GM18498 (cell line): ENCODE results near the gene CA7.

Source experiments
- ATAC-seq: cut with Tn5 transposase; IDR thresholded peaks from one replicate; pipeline ENCODE4 v1.9.1; 2021; ENCODE audit warnings: mild to moderate bottlenecking, moderate library complexity; ENCODE audit not compliant: unreplicated experiment

The CA7 gene

DNA sequence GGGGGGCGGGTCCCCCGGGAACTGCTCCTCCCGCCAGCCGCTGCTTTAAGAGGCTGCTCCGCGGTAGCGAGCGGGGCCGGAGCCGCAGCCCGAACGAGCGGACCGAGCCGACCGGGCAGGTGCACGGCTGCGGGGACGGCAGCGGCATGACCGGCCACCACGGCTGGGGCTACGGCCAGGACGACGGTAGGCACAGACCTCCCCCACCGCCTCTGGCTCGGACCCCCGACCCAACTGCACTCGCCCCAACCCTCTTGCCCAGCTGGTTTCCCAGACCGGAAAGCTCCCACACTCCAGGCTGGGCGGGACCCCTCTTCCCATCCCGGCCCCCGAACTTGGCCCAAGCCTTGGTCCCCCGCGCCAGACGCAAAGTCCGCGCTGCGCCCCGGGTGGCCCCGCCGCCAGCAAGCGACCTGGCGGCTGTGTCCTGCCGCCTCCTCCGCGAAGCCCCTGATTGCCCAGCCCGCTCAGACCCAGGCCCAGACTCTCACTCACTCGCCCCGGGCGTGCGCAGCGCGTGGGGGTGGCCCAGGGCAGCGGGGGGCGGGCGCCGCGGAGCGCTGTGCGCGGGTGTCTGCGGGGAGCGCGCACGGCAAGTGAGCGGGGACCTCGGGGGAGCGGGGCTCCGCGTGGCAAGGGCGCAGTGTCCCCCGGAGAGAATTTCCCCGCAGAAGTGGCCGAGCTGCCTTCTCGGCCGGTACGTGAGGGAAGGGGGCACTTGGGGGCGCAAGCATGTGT is at the start of gene CA7:
CA7 (plus strand) TSS at position 73 of the 738 bp plus-strand sequence; CDS start at position 147, 74 bp downstream.
- ATAC-seq: no peak

GRCh38 chr16:66798161-66798560 is 46.1 kb upstream of the CA7 start:
- ATAC-seq: no peak

DNA sequence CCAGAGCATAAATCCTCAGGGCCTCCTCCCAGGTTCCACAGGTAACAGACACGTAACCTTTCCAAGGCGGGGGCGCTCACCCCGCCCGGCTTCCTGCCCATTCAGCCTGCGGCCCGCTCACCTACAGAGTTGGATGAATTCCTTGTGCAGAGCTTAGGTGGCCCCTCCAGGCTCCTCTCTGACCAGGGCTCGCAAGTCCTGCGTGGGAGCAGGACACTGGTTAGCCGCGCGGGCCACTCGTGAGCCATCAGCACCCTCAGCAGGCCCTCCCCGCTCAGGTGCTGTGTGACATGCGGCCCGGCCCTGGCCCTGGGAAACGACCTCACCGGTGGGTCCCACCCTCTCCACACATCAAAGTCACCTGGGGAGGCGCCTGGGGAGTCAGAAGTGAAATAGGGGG is 43.4 kb upstream of the CA7 start:
- ATAC-seq: no peak

DNA sequence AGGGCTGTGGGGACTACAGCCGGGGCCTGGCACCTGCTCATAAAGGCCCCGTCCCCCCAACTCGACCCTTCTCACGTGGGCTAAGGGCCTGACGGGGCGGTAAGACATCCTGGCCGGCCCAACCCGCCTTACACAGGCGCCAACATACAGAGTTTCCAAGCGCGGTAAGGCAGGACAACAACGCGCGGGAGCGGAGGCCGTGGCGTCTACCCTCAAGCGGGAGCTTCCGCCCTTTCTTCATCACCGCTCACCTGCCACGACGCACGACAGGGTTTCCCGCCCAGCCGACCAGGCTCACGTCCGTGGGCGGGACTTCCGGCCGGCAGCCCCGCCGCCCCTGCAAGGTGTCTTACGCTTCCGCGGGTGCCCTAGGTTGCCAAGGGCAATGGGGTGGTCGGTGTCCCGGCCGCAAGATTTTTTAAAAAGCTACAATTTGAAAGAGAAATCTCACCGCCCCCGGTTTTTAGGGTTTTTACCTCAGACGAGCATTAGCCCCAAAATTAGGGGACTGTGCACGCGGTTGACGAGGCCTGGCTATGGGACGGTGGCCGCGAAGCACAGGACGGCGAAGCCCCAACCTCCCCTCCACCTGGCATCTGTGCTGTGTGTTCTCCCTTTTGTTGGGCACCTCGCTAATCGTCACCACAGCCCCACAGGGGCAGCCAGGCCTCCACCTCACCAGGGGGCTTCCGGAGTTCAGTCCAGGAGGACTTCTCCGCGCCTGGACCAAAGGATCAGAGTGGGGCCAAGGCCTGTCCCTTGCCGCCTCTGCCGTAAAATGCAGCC is 42.7 kb upstream of the CA7 start, which contains the start of gene TERB1:
TERB1 (minus strand) TSS at position 265 of the 786 bp plus-strand sequence. CDS start 4,786 bp downstream, outside the sequence.
- ATAC-seq: no peak

- ATAC-seq: no peak
Measured at GRCh38 chr16:66802159-66802558, 42.1 kb upstream of the CA7 start.

DNA sequence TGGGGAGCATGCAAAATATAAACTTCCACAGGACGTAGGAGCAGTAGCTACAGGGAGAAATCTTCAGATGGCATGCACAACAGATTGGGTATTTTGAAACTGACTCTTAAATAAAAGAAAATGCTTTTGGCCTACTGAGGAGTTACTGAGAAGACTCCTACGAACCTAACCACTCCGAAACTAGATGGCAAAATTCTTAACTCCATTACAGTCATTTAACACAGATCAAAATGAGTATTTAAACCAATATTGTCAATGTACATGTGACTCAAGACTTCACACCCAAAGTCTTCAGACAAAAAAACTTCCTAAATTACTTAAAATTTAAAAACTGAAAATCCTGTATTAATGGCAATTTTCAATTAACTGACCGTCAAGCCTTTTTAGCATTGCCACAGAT is 34.4 kb upstream of the CA7 start:
- ATAC-seq: no peak

DNA sequence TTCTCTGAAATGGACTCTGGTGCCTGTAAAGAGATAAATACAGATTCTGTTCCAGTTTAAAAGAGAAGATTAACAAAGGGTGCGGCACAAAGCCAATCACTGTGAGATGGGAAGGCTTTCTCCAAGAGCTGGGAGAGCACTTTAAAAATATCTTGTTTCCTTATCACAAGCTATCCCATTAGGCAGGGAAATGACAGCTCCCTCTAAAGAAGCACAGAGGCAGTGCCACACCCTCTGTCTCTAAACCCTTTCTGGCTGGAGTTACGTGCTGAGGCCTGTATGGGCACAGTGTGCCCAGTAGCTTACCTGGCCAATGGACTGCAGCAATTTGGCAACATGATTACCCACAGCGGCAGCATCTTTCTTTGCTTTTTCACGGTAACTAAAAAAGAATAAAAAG is 33.8 kb upstream of the CA7 start:
- ATAC-seq: no peak

- ATAC-seq: no peak
Measured at GRCh38 chr16:66811043-66811442, 33.2 kb upstream of the CA7 start.

DNA sequence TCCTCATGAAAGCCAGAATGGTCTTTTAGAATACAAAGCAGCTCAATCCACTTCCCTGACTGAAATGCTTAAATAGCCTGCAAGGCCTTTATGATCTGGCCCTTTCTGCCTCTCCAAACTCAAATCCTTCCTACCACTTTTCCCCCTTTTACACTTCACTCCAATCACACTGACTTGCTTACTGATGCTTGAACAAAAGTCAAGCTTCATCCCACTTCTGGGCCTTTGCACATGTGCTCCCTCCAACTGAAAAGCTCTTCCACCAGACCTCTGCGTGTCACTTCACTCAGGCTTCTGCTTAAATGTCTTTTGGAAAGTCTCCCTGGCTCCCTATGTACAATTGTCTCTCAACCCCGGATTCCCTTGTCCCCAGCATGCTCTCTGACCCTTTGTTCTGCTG is 29.5 kb upstream of the CA7 start:
- no peak for ATAC-seq

DNA sequence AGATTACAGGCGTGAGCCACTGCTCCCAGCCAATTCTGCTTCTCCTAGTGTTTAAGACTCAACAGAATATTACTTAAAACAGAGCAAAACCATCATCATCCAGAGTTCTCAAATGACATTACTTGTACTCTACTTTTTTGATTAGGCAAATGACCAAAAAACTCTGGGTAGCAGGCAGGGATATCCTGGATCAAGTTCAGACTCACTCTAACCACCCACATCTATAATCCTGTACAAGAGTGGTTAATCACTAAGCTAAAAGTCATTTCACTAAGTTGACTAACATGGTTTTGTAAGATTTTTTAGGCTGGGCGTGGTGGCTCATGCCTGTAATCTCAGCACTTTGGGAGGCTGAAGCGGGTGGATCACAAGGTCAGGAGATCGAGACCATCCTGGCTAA is 20.2 kb upstream of the CA7 start:
- ATAC-seq: no peak

GRCh38 chr16:66830422-66831404 is 13.5 kb upstream of the CA7 start, which contains the start of gene NAE1:
Gene NAE1 (minus strand): TSS chr16:66830976. CDS start chr16:66830899, 77 bp downstream.
- peak; percentile 95 for ATAC-seq

GRCh38 chr16:66832190-66832589 is 12.0 kb upstream of the CA7 start:
- no peak for ATAC-seq

- ATAC-seq: no peak
Measured at GRCh38 chr16:66832661-66833305, 11.4 kb upstream of the CA7 start.

DNA sequence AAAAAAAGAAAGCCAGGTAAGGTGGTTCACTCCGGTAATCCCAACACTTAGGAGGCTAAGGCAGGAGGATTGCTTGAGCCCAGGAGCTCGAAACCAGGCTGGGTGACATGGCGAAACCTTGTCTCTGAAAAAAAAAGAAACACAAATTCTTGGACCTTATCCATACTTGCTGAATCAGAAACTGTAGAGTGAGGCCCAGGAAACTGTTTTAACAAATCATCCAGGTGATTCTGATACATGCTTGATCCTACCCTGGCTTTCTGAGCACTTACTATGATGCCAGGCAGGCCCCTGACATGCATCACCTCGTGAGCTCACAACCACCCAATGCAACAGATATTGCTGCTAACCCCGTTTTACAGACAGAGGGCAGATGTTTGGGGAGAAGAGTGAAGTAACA is 9.5 kb upstream of the CA7 start:
- no peak for ATAC-seq

DNA sequence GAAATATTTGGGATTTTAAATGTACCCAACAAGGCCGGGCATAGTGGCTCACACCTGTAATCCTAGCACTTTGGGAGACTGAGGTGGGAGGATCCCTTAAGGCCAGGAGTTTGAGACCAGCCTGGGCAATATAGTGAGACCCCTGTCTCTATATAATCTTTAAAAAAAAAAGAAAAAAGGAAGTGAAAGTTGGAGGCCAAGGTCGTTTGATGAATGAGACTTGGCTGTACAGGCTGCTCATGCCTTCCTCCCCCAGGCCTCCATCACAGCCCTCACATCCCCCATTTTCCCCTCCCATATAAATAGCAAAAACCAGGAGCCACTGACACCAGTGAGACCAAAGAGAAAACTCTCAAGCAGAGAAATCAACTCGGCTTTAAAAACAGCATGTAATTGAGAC is 3.3 kb upstream of the CA7 start:
- ATAC-seq: no peak

DNA sequence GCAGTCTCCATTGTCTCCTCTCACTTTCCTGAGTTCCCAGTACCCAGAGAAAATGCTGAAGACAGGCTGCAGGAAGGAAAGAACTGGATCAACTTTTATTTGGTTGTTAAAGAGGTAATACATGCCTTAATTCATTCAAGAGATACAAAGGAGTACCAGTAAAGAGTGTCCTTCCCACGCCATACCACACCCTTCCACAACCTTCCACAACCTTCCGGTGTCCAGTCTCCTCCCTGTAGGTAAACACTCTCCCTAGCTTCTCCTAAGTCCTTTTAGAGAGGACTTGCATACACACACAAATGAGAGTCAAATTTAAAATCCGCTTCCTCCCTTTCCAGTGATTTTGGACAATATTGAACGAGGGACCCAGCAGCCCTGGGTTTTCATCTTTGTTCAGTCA is 2.8 kb upstream of the CA7 start:
- no peak for ATAC-seq

GRCh38 chr16:66842765-66843164 is 1.4 kb upstream of the CA7 start:
- no peak for ATAC-seq

DNA sequence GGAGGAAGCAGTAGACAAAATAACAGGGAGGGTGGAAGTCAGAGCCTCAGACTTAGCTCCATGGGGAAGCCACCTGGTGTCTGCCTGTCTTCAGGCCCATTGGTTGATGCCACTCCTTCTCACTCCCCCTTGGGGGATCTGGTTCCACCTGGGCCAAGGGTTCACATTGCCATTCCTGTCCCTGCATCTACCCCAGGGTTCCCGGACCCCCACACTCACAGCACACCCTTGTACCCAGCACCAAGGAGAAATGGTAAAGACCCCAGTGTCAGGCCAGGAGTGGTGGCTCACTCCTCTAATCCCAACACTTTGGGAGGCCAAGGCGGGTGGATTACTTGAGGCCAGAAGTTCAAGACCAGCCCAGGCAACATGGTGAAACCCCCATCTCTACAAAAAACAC is 1.0 kb upstream of the CA7 start:
- no peak for ATAC-seq

DNA sequence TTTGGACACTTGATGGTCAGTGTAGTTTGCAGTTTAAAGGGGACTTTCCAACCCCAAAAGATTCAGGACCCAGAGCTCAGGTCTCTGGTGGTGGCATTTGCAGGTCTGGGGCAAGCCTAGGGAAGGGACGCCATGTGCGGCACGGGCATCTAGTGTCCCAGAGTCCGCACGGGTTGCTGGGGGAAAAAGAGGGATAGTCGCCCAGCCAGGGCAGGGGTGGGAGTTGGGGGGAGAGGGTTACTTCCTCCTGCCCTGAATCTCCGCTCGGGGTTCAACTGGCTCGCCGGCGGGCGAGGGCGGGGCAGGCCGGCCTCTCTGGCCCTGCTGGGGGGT is 239 bp upstream of the CA7 start:
- no peak for ATAC-seq

DNA sequence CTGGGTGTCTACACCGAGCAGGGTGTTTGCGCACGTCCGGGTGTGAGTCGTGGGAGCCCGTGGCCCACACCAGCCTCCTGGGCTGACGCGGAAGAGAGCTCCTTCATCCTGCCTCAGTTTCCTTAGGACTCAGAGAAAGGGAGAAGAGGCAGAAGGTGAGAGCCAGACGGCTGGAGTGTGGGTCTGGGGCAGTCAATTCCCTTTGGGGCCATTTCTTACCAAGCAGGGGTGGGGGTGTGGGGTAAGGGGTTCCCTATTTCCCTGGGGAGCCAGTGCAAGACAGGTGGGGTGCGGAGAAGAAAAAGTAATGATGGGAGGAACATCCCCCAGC is 831 bp downstream of the CA7 start:
- no peak for ATAC-seq

DNA sequence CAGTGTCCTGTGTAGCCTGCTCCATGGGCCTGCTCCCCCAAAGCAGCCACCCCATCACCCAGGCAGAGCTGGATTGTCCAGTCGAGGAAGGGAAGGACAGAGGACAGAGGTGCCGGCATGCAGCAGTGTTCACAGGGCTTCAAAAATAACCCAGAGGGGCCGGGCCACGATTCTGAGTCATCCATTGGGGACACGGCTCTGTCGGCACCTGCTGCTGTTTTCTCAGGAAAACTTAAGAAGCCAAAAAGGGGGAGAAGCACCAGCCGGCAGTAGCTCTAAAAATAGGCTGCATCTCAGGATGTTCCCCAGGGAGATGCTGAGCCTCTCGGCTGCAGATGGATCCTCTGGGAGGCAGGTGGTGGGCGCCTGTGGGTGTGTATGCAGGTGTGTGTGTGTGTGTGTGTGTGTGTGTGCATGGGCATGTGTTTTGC is 1.6 kb downstream of the CA7 start:
- ATAC-seq: no peak
